Colon (tissue), 2 donors: ENCODE data around the gene CNTN5.
"Not testable (repeated sequence)": the region's sequence is repeated elsewhere in the genome, so short reads cannot be mapped to it uniquely, and the experiment has no call there.

ENCODE experiments used
- FAIRE-seq: peaks from 2 replicates; lab custom pipeline; 2012; peaks lifted over from hg19 to GRCh38; lab: Jason Lieb, UNC
- donor health status: control.
- donor health status: control.

CNTN5 gene

GRCh38 chr11:99275521-99275920, 254.8 kb downstream of the CNTN5 start:
- FAIRE-seq = no peak

GRCh38 chr11:99277281-99277680, 256.5 kb downstream of the CNTN5 start:
- no peak for FAIRE-seq

- FAIRE-seq = no peak
Observed at GRCh38 chr11:99279266-99279665, 258.5 kb downstream of the CNTN5 start.

GRCh38 chr11:99281331-99281730, 260.6 kb downstream of the CNTN5 start:
- FAIRE-seq = no peak

- not testable (repeated sequence) for FAIRE-seq
Observed at GRCh38 chr11:99297925-99298324, 277.2 kb downstream of the CNTN5 start.

- FAIRE-seq = no peak
Observed at GRCh38 chr11:99307510-99308088, 286.9 kb downstream of the CNTN5 start.

GRCh38 chr11:99311870-99312269, 291.1 kb downstream of the CNTN5 start:
- FAIRE-seq = no peak

GRCh38 chr11:99316776-99317520, 296.2 kb downstream of the CNTN5 start:
- FAIRE-seq = no peak

- no peak for FAIRE-seq
Observed at GRCh38 chr11:99320769-99321290, 300.1 kb downstream of the CNTN5 start.

GRCh38 chr11:99325847-99326246, 305.1 kb downstream of the CNTN5 start:
- no peak for FAIRE-seq

- no peak for FAIRE-seq
Observed at GRCh38 chr11:99327066-99327465, 306.3 kb downstream of the CNTN5 start.

GRCh38 chr11:99327527-99327926, 306.8 kb downstream of the CNTN5 start:
- no peak for FAIRE-seq

GRCh38 chr11:99333621-99334020, 312.9 kb downstream of the CNTN5 start:
- FAIRE-seq = no peak

GRCh38 chr11:99343117-99343516, 322.4 kb downstream of the CNTN5 start:
- no peak for FAIRE-seq

- no peak for FAIRE-seq
Observed at GRCh38 chr11:99349151-99349673, 328.5 kb downstream of the CNTN5 start.

GRCh38 chr11:99351624-99352023, 330.9 kb downstream of the CNTN5 start:
- no peak for FAIRE-seq

- no peak for FAIRE-seq
Observed at GRCh38 chr11:99352642-99353041, 331.9 kb downstream of the CNTN5 start.

- FAIRE-seq = no peak
Observed at GRCh38 chr11:99366546-99366945, 345.8 kb downstream of the CNTN5 start.

GRCh38 chr11:99368583-99368982, 347.8 kb downstream of the CNTN5 start:
- no peak for FAIRE-seq

- FAIRE-seq = no peak
Observed at GRCh38 chr11:99370549-99371216, 349.9 kb downstream of the CNTN5 start.

- FAIRE-seq = no peak
Observed at GRCh38 chr11:99371257-99371656, 350.5 kb downstream of the CNTN5 start.

GRCh38 chr11:99376463-99376862, 355.7 kb downstream of the CNTN5 start:
- no peak for FAIRE-seq
